HG03571 (cell line): Measurements from ENCODE around the gene PTPN14.

Source experiments
- ATAC-seq: cut with Tn5 transposase; IDR thresholded peaks from one replicate; pipeline ENCODE4 v1.9.1; 2021; ENCODE audit not compliant: unreplicated experiment

The PTPN14 gene

DNA sequence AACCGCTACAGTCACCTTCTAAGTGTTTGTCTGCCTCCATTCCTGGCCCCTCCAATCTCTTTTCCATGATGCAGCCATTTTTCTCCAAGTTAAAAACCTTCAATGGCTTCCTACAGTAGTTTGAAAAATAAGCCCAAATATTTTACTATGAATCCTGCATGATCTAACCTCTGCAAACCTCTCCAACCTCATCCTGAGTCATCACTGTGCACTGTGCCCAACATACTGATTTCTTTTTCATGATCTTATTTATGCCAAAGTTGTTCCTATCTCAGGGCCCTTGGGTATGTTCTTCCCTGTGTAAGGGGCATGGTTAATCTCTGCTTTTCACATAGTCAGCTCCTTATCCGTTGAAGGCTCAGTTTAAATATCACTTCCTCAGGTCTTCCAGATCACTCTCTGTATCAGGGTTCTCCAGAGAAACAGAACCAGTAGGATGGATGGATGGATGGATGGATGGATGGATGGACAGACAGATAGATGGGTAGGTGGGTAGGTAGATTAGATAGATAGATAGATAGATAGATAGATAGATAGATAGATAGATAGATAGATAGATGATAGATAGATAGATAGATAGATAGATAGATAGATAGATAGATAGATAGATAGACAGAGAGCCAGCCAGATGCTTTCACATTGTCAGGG is 18.1 kb upstream of the PTPN14 start:
- no peak for ATAC-seq

- ATAC-seq, result no peak
These were observed 16.9 kb upstream of the PTPN14 start for GRCh38 chr1:214568328-214568727.

DNA sequence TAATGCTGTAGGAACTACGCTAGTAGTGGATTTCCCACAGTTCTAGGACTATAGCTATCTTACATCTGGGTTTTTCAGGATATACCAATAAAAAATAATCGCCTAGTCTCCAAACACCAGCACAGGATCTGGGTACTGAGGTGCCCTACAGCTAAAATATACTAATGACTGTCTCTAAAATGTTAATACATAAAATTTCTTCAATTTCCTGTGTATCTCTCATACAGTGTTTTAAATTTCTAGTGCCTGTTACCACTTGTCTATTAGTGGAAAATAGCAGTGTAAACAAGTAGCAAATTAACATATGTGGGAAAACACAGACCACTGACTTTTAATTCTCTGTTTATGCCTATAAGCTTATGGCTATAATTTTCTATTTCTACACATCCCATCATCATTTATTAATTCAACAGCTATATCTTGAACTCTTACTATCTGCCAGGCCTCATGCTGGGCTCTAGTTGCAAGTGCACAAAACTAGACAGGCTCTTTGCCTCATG is 16.1 kb upstream of the PTPN14 start:
- no peak for ATAC-seq

DNA sequence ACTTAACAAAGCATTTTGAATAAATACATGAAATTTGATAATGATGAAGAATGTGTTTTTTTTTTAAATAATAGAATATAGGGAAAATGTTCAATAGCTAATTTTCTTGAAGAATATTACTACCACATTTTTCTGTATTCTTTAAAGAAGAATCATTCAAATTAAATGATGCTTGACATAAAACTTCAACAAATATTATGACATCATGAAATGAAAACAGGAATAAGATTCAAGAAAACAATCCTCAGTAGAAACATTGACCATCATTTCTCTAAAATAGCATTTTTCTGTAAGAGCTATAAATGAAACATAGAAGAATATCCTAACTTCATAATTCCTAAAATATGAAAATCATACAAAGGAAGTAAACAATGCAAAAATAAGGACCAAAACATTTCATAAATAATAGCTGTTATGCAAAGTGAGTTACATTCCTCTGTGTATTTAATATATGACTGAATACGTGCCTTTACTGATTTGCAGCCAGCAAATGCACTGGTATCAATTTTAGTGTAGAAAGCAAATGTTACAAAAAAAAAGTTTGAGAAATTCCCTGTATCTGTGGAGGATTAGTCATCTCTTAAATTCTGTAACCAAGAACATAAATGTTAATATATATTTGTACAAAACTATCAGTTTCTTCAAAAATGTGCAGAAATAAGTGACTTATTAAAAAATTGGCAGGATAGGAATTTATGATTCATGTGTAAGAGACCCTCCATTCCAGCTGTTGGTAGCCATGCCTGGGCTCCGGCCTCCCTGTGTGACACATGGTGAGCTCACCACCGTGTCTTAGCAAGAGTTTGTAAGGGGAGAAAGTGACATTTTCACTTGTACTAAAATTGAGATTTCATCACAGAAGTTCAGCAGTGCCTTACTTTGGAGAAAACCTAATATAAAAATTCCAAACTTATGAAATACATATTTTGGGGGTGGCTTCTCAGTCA is 15.0 kb upstream of the PTPN14 start:
- no peak for ATAC-seq

DNA sequence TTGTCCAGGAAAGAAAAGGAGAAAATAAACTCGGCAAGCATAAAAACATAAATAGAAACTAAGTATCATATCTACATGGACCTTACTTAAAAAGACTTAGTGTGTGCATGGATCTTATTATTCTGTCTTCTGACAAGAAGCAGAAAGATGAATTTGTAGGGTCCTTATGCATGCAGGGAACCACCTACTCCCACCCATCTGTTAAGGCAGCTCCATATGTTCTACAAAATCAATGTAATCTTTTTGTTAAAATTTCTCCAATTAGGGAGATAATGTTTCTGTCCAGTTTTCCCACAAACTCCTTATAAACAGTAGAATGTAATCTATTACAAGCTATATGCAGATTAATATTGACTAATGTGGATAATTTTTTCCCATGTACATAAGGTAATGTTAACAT is 13.9 kb upstream of the PTPN14 start:
- ATAC-seq, result no peak

DNA sequence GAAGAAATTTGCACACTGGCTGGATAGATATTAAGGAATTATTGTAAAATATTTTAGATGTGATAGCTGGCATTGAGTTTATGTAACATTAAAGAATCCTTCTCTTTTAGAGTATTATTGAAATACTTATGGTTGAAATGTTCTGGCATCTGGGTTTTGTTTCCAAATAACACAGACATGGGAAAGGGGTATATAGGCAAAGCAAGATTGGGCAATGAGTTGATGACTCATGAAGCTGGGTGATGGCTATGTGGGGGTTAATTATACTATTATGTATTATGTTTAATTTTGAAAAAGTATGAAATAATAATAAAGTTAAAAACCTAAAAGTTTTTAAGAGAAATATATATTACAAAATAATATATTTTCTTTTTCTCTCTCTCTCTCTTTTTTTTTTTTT is 12.5 kb upstream of the PTPN14 start:
- ATAC-seq, result no peak

GRCh38 chr1:214557952-214558735 is 6.7 kb upstream of the PTPN14 start:
- ATAC-seq, result no peak

GRCh38 chr1:214553142-214553710 is 1.8 kb upstream of the PTPN14 start:
- no peak for ATAC-seq

DNA sequence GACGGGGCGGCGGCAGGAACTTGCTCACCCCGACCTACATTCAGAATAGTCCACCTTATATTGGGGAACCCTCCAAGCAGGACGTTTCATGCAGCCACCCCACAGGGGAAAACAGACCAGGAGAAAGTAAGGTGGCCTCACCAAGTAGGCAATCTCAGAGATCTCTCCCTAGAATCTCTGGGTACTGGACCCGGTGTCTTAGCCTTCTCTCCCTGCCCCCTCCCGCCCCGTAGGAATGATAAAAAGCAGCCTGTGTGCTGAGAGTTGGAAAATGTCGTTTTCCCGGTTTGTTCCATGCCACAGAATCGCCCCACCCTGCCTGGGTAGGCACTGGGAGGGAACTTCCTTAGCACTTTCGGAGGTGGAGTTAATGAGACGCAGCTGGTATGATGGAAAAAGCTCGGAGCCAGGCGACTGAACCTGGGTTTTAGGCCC is 789 bp upstream of the PTPN14 start:
- no peak for ATAC-seq

DNA sequence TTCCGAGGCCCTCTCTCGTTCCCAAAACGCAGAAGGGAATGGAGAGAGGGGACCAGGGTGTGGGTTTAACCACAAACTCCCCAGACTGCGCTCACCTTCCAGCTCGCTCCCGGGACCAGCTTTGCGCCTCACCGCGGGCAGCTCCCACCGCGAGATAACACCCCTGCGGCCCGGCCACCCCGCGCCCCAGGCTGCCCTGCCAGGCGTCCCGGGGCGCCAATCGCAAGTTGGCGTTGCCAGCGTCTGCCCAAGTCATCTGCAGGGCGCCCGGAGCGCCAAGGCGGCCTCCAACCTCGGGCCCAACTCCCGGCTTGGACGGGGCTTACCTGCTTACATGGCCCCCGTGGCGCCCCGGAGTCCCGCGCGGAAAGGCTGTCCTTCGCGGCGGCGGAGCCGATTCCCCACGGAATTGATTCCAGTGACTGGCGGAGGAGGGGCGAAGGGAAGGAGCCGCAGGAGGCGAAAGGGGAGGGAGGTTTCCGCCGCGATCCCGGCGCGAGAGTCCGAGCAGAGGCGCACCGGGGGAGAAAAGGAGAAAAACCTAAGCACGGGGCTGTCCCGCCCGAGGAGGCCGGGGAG is 456 bp downstream of the PTPN14 start:
- ATAC-seq, result no peak

DNA sequence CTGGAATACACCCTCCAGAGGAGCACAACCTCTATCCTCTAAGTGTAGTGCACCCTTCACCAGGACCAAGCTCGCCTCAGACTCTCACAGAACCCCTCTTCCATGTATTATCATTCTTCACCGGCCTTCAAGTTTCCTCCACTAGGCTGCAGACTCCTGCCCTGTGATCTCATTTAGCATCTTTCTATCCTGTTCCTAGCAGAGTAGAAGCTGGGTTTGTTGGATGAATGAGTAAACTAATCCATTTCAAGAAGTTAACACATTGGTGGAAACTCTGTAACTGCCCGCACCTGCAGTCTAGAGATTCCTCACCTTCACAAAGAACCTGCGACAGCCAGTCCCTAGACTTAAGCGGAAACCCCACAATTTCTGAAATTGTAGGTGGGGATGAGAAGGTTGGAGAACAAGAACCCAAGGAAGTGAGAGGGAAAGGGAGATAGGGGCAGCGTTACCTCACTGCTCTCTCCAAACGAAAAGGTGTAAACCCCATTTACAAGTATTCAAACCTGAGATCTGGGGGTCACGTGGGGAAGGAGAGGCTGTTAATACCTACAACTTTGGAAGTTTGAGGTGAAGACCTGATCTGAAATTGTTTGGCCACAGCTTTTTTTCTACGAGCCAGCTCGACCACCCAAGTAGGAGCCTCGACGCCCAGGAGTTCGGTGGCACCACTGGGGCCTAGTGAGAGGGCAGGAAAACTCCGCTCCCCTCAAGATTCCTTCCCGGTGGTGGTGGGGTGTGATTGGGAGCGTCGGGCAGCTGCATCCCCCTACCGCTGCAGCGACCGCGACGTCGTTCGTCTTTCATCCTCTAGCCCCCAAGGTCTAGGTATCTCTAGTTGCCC is 1.2 kb downstream of the PTPN14 start:
- no peak for ATAC-seq

DNA sequence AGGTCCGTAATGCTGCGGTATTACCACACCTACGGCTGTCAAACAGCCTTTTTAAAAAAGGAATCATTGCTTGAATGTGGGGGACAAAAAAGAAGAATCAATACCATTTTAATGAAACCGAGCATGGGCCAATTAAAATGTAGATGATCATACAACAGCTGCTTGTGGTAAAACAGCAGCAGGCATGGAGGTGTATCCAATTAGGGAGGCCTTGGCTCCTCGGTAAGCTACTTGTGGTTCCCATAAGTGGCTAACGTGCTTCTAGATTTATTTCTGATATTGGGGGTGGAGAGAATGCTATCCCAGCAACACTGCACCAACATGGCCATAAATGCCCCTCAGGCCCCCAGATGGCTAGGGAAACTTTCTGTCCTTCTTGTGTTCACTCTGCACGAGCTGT is 1.8 kb downstream of the PTPN14 start:
- no peak for ATAC-seq

GRCh38 chr1:214548988-214549387 is 2.4 kb downstream of the PTPN14 start:
- no peak for ATAC-seq

DNA sequence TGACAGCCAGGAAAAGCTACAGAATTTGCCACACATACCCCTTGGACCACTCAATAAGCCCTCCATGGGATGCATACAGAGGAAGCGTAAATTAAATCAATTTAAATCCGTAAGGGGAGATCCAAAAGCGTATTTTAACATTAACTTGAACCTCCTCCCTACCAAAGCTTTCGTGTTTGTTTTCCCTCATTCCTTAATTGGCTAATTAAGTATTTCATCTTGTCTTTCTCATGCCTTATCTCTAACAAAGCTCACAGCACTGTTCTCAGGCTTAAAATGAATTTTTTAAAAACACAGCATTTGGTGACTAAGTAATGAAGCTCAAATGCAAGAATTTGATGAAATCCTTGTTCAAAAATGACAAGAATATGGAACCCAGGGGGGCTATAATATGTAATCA is 3.1 kb downstream of the PTPN14 start:
- no peak for ATAC-seq

- ATAC-seq, result no peak
These were observed 3.7 kb downstream of the PTPN14 start for GRCh38 chr1:214547747-214548146.

- ATAC-seq, result no peak
These were observed 4.3 kb downstream of the PTPN14 start for GRCh38 chr1:214546886-214547641.

GRCh38 chr1:214546084-214546483 is 5.3 kb downstream of the PTPN14 start:
- no peak for ATAC-seq

DNA sequence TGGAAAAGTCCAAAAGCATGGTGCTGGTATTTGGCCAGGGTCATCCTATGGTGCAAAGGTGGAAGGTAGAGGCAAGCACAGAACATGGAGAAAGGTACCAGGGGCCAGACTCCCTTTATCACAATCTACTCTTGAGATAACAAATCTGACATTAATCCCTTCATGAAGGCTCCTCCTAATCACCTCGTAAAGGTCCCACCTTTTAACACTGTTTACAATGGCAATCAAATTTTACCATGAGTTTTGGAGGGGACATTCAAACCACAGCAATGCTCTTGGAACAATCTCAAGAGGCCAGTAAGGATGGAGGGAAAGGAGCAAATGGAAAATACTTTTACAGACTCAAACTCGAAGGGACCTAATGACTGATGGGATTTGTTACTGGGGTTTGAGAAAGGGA is 6.1 kb downstream of the PTPN14 start:
- no peak for ATAC-seq

DNA sequence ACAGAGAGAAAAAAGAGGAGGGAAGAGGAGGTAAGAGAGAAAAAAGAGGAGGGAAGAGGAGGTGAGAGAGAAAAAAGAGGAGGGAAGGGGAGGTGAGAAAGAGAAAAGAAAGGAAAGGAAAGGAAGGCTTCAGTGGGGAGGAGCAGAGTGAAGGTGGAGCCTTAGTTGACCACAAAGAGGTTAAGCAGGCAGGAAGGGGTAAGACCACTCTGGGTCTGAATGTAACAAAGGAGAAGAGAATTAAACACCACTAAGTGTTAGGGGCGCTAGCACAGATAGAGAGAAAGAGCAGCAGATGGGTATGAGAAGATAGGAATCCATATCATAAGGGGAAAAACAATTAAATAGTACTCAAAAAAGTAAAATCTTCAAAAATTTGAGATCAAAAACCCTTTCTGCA is 6.6 kb downstream of the PTPN14 start:
- ATAC-seq, result no peak
